HG02610 (cell line): ENCODE measurements around the gene BUB1B.
"Not testable (repeated sequence)": the region's sequence is repeated elsewhere in the genome, so short reads cannot be mapped to it uniquely, and the experiment has no call there.

Experiments
- ATAC-seq: cut with Tn5 transposase; IDR thresholded peaks from one replicate; pipeline ENCODE4 v1.9.1; 2021; ENCODE audit warnings: mild to moderate bottlenecking, moderate library complexity; ENCODE audit not compliant: unreplicated experiment

The BUB1B gene

GRCh38 chr15:40136470-40137302 is 24.2 kb upstream of the BUB1B start:
- ATAC-seq = no peak

- no peak for ATAC-seq
These were observed 23.3 kb upstream of the BUB1B start for GRCh38 chr15:40137303-40138200.

GRCh38 chr15:40138201-40138570 is 22.7 kb upstream of the BUB1B start:
- ATAC-seq = not testable (repeated sequence)

- no peak for ATAC-seq
These were observed 18.4 kb upstream of the BUB1B start for GRCh38 chr15:40142428-40142827.

GRCh38 chr15:40146037-40146436 is 14.8 kb upstream of the BUB1B start:
- no peak for ATAC-seq

- no peak for ATAC-seq
These were observed 11.5 kb upstream of the BUB1B start for GRCh38 chr15:40149339-40149738.

- no peak for ATAC-seq
These were observed 10.5 kb upstream of the BUB1B start for GRCh38 chr15:40150163-40150925.

- no peak for ATAC-seq
These were observed 9.4 kb upstream of the BUB1B start for GRCh38 chr15:40151499-40151898.

GRCh38 chr15:40151991-40152390 is 8.9 kb upstream of the BUB1B start:
- no peak for ATAC-seq

- ATAC-seq = not testable (repeated sequence)
These were observed 6.0 kb upstream of the BUB1B start for GRCh38 chr15:40154821-40155220.

- no peak for ATAC-seq
These were observed 5.5 kb upstream of the BUB1B start for GRCh38 chr15:40155270-40155910.

- ATAC-seq = no peak
These were observed 3.0 kb upstream of the BUB1B start for GRCh38 chr15:40157778-40158447.

- ATAC-seq = no peak
These were observed 848 bp upstream of the BUB1B start for GRCh38 chr15:40160021-40160420.

- ATAC-seq = no peak
These were observed 973 bp downstream of the BUB1B start for GRCh38 chr15:40161693-40162391.

GRCh38 chr15:40162552-40162951 is 1.7 kb downstream of the BUB1B start:
- ATAC-seq = no peak

- no peak for ATAC-seq
These were observed 3.0 kb downstream of the BUB1B start for GRCh38 chr15:40163657-40164416.

GRCh38 chr15:40167374-40167773 is 6.5 kb downstream of the BUB1B start:
- ATAC-seq = not testable (repeated sequence)

GRCh38 chr15:40175160-40175559 is 14.3 kb downstream of the BUB1B start:
- no peak for ATAC-seq
